GM21528 (cell line): ENCODE data around the gene ARHGEF4.
"Not testable (repeated sequence)": the region's sequence is repeated elsewhere in the genome, so short reads cannot be mapped to it uniquely, and the experiment has no call there.

Experiments used
- ATAC-seq: cut with Tn5 transposase; IDR thresholded peaks from one replicate; pipeline ENCODE4 v1.9.1; 2021; ENCODE audit warnings: mild to moderate bottlenecking, moderate library complexity; ENCODE audit not compliant: unreplicated experiment, low FRiP score

The ARHGEF4 gene

GRCh38 chr2:131064589-131065512, 228.1 kb downstream of the ARHGEF4 start:
- no peak for ATAC-seq

- ATAC-seq = no peak
Measured at GRCh38 chr2:131067465-131068125, 230.9 kb downstream of the ARHGEF4 start.

- ATAC-seq = not testable (repeated sequence)
Measured at GRCh38 chr2:131068172-131068571, 231.5 kb downstream of the ARHGEF4 start.

GRCh38 chr2:131075578-131075977, 238.9 kb downstream of the ARHGEF4 start:
- not testable (repeated sequence) for ATAC-seq

GRCh38 chr2:131076707-131077106, 240.0 kb downstream of the ARHGEF4 start:
- no peak for ATAC-seq

- no peak for ATAC-seq
Measured at GRCh38 chr2:131077182-131077846, 240.6 kb downstream of the ARHGEF4 start.

GRCh38 chr2:131077966-131078365, 241.3 kb downstream of the ARHGEF4 start:
- ATAC-seq = no peak

- not testable (repeated sequence) for ATAC-seq
Measured at GRCh38 chr2:131079931-131080330, 243.2 kb downstream of the ARHGEF4 start.

- ATAC-seq = no peak
Measured at GRCh38 chr2:131081190-131081589, 244.5 kb downstream of the ARHGEF4 start.

GRCh38 chr2:131085646-131086045, 248.9 kb downstream of the ARHGEF4 start:
- ATAC-seq = no peak

- ATAC-seq = no peak
Measured at GRCh38 chr2:131092458-131093005, 255.8 kb downstream of the ARHGEF4 start.

GRCh38 chr2:131093006-131093695, 256.4 kb downstream of the ARHGEF4 start, which contains the start of gene FAM168B:
FAM168B (minus strand) TSS chr2:131093460; CDS start chr2:131082646, 10,814 bp downstream.
- peak; percentile 91 for ATAC-seq

GRCh38 chr2:131093696-131094462, 257.2 kb downstream of the ARHGEF4 start:
- peak; percentile 72 for ATAC-seq

GRCh38 chr2:131094463-131095281, 258.0 kb downstream of the ARHGEF4 start:
- ATAC-seq = no peak
